ENCODE data around the gene VEGFA.

DNA sequence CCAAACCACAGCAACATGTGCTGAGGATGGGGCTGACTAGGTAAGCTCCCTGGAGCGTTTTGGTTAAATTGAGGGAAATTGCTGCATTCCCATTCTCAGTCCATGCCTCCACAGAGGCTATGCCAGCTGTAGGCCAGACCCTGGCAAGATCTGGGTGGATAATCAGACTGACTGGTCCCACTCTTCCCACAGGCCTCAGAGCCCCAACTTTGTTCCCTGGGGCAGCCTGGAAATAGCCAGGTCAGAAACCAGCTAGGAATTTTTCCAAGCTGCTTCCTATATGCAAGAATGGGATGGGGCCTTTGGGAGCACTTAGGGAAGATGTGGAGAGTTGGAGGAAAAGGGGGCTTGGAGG, 1.5 kb upstream of the VEGFA start:
- TF ChIP-seq, protein P1, sequence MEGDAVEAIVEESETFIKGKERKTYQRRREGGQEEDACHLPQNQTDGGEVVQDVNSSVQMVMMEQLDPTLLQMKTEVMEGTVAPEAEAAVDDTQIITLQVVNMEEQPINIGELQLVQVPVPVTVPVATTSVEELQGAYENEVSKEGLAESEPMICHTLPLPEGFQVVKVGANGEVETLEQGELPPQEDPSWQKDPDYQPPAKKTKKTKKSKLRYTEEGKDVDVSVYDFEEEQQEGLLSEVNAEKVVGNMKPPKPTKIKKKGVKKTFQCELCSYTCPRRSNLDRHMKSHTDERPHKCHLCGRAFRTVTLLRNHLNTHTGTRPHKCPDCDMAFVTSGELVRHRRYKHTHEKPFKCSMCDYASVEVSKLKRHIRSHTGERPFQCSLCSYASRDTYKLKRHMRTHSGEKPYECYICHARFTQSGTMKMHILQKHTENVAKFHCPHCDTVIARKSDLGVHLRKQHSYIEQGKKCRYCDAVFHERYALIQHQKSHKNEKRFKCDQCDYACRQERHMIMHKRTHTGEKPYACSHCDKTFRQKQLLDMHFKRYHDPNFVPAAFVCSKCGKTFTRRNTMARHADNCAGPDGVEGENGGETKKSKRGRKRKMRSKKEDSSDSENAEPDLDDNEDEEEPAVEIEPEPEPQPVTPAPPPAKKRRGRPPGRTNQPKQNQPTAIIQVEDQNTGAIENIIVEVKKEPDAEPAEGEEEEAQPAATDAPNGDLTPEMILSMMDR (conservative IDR thresholded peaks at IDR 0.05; ENCODE audit: low read length), result no peak
- TF ChIP-seq EZH2phosphoT487 (IDR thresholded peaks at IDR 0.05; ENCODE audit: borderline replicate concordance), result no peak

All from Loucy (cell line).